ENCODE measurements around the gene EIF4A3.

DNA sequence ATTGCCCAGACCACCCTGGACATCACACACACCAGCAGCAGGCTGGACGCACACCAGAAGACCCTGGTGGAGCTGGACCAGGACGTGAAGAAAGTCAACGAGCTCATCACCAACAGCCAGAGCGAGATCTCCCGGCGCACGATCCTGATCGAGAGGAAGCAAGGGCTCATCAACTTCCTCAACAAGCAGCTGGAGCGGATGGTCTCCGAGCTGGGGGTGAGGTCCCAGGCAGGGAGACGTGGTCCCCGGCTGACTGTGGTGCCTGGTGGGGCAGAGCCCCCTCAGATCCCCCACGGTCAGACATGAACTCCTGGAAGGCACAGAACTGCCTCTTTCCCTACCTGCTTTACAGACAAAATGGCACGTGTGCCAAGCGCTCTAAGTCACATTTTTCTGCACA lies 62.2 kb downstream of the EIF4A3 start:
- TF ChIP-seq, protein P1, sequence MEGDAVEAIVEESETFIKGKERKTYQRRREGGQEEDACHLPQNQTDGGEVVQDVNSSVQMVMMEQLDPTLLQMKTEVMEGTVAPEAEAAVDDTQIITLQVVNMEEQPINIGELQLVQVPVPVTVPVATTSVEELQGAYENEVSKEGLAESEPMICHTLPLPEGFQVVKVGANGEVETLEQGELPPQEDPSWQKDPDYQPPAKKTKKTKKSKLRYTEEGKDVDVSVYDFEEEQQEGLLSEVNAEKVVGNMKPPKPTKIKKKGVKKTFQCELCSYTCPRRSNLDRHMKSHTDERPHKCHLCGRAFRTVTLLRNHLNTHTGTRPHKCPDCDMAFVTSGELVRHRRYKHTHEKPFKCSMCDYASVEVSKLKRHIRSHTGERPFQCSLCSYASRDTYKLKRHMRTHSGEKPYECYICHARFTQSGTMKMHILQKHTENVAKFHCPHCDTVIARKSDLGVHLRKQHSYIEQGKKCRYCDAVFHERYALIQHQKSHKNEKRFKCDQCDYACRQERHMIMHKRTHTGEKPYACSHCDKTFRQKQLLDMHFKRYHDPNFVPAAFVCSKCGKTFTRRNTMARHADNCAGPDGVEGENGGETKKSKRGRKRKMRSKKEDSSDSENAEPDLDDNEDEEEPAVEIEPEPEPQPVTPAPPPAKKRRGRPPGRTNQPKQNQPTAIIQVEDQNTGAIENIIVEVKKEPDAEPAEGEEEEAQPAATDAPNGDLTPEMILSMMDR (IDR thresholded peaks at IDR 0.05): no peak
- no peak for TF ChIP-seq POLR2A (IDR thresholded peaks at IDR 0.05; ENCODE audit: low read depth)

All from esophagus muscularis mucosa (tissue), 3 donors.